Neuron (in vitro differentiated cells): Measurements from ENCODE around the gene KREMEN2.

Source experiments
- H2AFZ ChIP-seq: one replicate; pipeline ENCODE4 v1.6.1; 2013; ENCODE audit warnings: low read depth, mild to moderate bottlenecking, inconsistent platforms, low read length, moderate library complexity
- H3K27me3 ChIP-seq: one replicate; pipeline ENCODE4 v1.6.1; 2013; ENCODE audit warnings: low read length; ENCODE audit not compliant: insufficient read depth
- H3K36me3 ChIP-seq: one replicate; pipeline ENCODE4 v1.6.1; 2013; ENCODE audit warnings: low read length; ENCODE audit not compliant: insufficient read depth
- H3K4me1 ChIP-seq: one replicate; pipeline ENCODE4 v1.6.1; 2013; ENCODE audit warnings: low read length; ENCODE audit not compliant: insufficient read depth
- H3K4me3 ChIP-seq: 2 replicates; pipeline ENCODE4 v1.5.1; 2013; ENCODE audit warnings: mild to moderate bottlenecking, low read length, moderate library complexity
- H3K9me3 ChIP-seq: one replicate; pipeline ENCODE4 v1.6.1; 2013; ENCODE audit warnings: low read length

KREMEN2 gene

GRCh38 chr16:3012828-3013420, 48.8 kb downstream of the KREMEN2 start, which contains the start of gene CLDN9:
Gene CLDN9 (plus strand): TSS chr16:3012923. CDS start chr16:3013363, 440 bp downstream.
- Histone ChIP-seq H2AFZ (no peak within 1 kb of the TSS), H3K4me1 (peaks cover 8% of the 10 kb centered on the region), H3K9me3 (no peaks in the 10 kb centered on the region), H3K27me3 (peaks cover 74% of the 10 kb centered on the region), H3K36me3 (no peaks in the 10 kb centered on the region), H3K4me3 (no peak within 1 kb of the TSS)

DNA sequence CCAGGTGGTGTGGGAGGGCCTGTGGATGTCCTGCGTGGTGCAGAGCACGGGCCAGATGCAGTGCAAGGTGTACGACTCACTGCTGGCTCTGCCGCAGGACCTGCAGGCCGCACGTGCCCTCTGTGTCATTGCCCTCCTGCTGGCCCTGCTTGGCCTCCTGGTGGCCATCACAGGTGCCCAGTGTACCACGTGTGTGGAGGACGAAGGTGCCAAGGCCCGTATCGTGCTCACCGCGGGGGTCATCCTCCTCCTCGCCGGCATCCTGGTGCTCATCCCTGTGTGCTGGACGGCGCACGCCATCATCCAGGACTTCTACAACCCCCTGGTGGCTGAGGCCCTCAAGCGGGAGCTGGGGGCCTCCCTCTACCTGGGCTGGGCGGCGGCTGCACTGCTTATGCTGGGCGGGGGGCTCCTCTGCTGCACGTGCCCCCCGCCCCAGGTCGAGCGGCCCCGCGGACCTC, 49.4 kb downstream of the KREMEN2 start:
- peaks cover 2% of the 10 kb centered on the region for H3K4me1 ChIP-seq
- H3K4me3 ChIP-seq, result no peak overlapping the region
- H3K36me3 ChIP-seq, result no peaks in the 10 kb centered on the region
- no peak overlapping the region for H2AFZ ChIP-seq
- H3K9me3 ChIP-seq, result no peaks in the 10 kb centered on the region
- H3K27me3 ChIP-seq, result peaks cover 68% of the 10 kb centered on the region

DNA sequence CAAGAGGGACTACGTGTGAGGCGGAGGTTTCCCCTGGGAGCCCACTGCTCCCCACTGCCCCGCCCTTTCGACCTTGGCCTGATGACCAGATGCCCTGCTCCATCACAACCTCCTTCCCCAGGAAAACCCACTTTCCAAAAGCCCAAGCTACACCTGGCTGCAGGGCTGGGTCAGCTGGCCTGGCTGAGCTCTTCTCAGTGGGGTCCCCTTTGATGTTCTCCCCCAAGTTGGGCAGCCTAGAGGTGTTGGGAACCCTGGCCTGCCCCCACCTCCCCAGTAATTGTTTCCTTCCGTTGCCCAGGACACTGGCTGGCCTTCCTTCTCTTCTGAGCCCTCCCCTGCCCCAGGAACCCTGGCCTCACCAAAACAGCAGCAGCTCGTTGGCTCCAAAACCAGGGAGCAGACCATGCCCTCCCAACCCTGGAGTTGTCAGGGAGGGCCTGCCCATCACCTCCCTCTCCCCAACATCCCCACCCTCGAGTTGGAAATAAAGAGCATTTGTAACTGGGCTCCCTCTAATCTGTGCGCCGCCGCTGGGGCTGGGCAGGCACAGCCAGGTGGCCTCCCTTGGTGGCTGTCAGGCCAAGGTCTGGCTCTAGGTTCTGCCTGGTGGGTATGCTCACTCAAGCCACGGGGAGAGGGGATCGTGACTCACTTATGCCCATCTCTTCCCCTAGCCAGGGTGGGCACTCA, 50.1 kb downstream of the KREMEN2 start:
- no peak overlapping the region for H2AFZ ChIP-seq
- H3K27me3 ChIP-seq, result peaks cover 64% of the 10 kb centered on the region
- H3K9me3 ChIP-seq, result no peaks in the 10 kb centered on the region
- no peak overlapping the region for H3K4me3 ChIP-seq
- no peaks in the 10 kb centered on the region for H3K36me3 ChIP-seq
- H3K4me1 ChIP-seq, result peaks cover 2% of the 10 kb centered on the region

GRCh38 chr16:3014971-3015370, 50.9 kb downstream of the KREMEN2 start:
- Histone ChIP-seq H3K4me3 (no peak overlapping the region), H2AFZ (no peak overlapping the region), H3K4me1 (peaks cover 2% of the 10 kb centered on the region), H3K9me3 (no peaks in the 10 kb centered on the region), H3K27me3 (peaks cover 59% of the 10 kb centered on the region), H3K36me3 (no peaks in the 10 kb centered on the region)

DNA sequence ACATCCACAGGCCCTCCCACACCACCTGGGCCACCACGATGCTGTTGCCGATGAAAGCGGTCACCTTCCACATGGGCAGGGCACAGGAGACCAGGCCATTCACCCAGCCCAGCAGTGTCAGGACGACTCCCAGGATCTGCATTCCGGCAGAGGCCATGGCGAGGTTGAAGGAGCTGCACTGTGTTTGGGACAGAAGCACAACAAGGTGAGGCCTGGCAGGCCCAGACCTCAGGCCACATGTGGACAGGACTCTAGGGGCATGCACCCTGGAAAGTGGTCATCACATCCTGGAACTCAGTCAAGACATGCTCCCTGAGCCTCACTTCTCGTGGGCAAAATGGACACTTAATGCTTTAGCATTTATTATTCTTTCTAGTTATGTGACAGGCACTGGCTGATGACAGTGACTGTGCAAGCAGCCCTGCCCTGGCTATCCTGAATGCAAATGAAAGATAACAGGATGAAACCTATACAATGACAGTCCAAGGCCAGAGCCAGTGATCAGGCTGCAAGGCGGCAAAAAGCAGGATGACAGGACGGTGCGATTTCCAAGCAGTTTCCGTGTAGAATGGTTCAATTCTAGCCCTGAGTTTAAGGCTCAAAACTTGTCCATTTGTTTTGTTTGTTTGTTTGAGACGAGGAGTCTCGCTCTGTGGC, 51.9 kb downstream of the KREMEN2 start:
- Histone ChIP-seq H2AFZ (no peak overlapping the region), H3K4me1 (peaks cover 7% of the 10 kb centered on the region), H3K9me3 (no peaks in the 10 kb centered on the region), H3K27me3 (peaks cover 50% of the 10 kb centered on the region), H3K36me3 (no peaks in the 10 kb centered on the region), H3K4me3 (no peak overlapping the region)

GRCh38 chr16:3017344-3017743, 53.3 kb downstream of the KREMEN2 start:
- H2AFZ ChIP-seq, result no peak overlapping the region
- H3K36me3 ChIP-seq, result no peaks in the 10 kb centered on the region
- peaks cover 40% of the 10 kb centered on the region for H3K27me3 ChIP-seq
- H3K9me3 ChIP-seq, result no peaks in the 10 kb centered on the region
- H3K4me1 ChIP-seq, result peaks cover 14% of the 10 kb centered on the region
- no peak overlapping the region for H3K4me3 ChIP-seq
